Adrenal gland (tissue), 12 donors: Measurements from ENCODE around the gene TLNRD1. TPM values are rescaled to one million over a fixed set of nuclear protein-coding genes. Genes with fewer than 3 reads are reported as not detected.

Experiments used
- DNase-seq, 7 donors: peaks; one replicate each; pipeline ENCODE4 v3.0.0-alpha.2; 2019 to 2020
- H3K27ac ChIP-seq, 5 donors: fragments of 200-600 bp; sonication (generic) in 4 of 5; 1 replicate in 3 of 5; 2 replicates in 2 of 5; pipeline versions ENCODE4 v1.5.1 to v1.8.0; 2016 to 2020; ENCODE audit warnings: mild to moderate bottlenecking in 1 of 5
- H3K27me3 ChIP-seq: fragments of 200-600 bp; 2 replicates; pipeline ENCODE4 v1.8.0; 2021
- H3K36me3 ChIP-seq, 2 donors: fragments of 200-600 bp; replicated peaks in 1 of 2; 1 replicate in 1 of 2; 2 replicates in 1 of 2; pipeline versions ENCODE4 v1.5.1 to v1.8.0; 2018 to 2022
- H3K4me1 ChIP-seq, 2 donors: fragments of 200-600 bp; replicated peaks in 1 of 2; 1 replicate in 1 of 2; 2 replicates in 1 of 2; pipeline versions ENCODE4 v1.5.1 to v1.8.0; 2018 to 2021
- H3K4me3 ChIP-seq, 4 donors: fragments of 200-600 bp; sonication (generic) in 3 of 4; one replicate each; pipeline ENCODE4 v1.5.1; 2016 to 2018
- H3K9me3 ChIP-seq, 3 donors: fragments of 200-600 bp; sonication (generic) in 1 of 3; replicated peaks in 1 of 3; 1 replicate in 2 of 3; 2 replicates in 1 of 3; pipeline versions ENCODE4 v1.5.1 to v1.8.0; 2016 to 2021
- POLR2A ChIP-seq, 2 donors: fragments of 450-650 bp; IDR thresholded peaks; one replicate each; pipeline ENCODE4 v1.6.1; 2017; ENCODE audit warnings: antibody characterized with exemption in 2 of 2, mild to moderate bottlenecking in 2 of 2, moderate library complexity in 1 of 2
- WGBS, 4 donors: extraction: QIAGEN DNeasy Blood & Tissue Kit in 2 of 4; methylation state at CpG; one replicate each; pipeline versions ENCODE4 v1.1.5 to v1.1.7; 2013 to 2017; 5-methylcytosine and 5-hydroxymethylcytosine counted together
- intact Hi-C, 2 donors: fragments of 100-400 bp; cut with DNase I; formaldehyde crosslinking; loops; one replicate each; pipeline versions ENCODE4 v1.14.1 to v1.15.0; 2022 to 2023
- polyA plus RNA-seq, 3 donors: library from polyadenylated mRNA; stranded (reverse); fragments of 200-250 nt in 2 of 3; fragments of 350-450 nt in 1 of 3; fragmentation: Illumina TruSeq in 1 of 3; extraction: RNeasy Lipid Tissue Mini Kit (QIAGEN cat#74804) in 1 of 3; gene quantifications; one replicate each; pipeline ENCODE4 v1.2.3, GENCODE V29; 2013 to 2014
- total RNA-seq, 9 donors: library from RNA; depleted of rRNA in 4 of 9; stranded (reverse); fragments of >200 nt in 4 of 9; fragments of 120-200 nt in 1 of 9; fragmentation: NEBNext Ultra II Directional in 1 of 9; extraction: Animal tissue kit (Norgen Biotek cat#: 25700) in 1 of 9; gene quantifications; one replicate each; pipeline versions ENCODE4 v1.1.0 to v1.2.4, GENCODE V29; 2013 to 2023
- TF ChIP-seq, protein P1 (sequence below), 6 experiments: fragments of 450-650 bp in 4 of 6; fragments of 200-600 bp in 2 of 6; sonication (generic) in 1 of 6; IDR thresholded peaks; 1 replicate in 5 of 6; 2 replicates in 1 of 6; pipeline versions ENCODE4 v1.5.1 to v1.8.0; 2016 to 2021; ENCODE audit warnings: antibody characterized with exemption in 6 of 6, mild to moderate bottlenecking in 2 of 6, moderate library complexity in 1 of 6
- donor health status: healthy with polysubstance abuse.
- donor health status: Bipolar disorder and iron deficiency.
- donor health status: DM: yes; HTN: yes; CAD: no.
- donor health status: DM: no; HTN: no; CAD: no.
- donor health status: DM: no; HTN: no; CAD: no.
- donor health status: DM: yes; HTN: yes; CAD: no.

The TLNRD1 gene
- total and polyA plus RNA-seq, 12 donors = 4.3 to 30.8 (median 19.1) TPM

DNA sequence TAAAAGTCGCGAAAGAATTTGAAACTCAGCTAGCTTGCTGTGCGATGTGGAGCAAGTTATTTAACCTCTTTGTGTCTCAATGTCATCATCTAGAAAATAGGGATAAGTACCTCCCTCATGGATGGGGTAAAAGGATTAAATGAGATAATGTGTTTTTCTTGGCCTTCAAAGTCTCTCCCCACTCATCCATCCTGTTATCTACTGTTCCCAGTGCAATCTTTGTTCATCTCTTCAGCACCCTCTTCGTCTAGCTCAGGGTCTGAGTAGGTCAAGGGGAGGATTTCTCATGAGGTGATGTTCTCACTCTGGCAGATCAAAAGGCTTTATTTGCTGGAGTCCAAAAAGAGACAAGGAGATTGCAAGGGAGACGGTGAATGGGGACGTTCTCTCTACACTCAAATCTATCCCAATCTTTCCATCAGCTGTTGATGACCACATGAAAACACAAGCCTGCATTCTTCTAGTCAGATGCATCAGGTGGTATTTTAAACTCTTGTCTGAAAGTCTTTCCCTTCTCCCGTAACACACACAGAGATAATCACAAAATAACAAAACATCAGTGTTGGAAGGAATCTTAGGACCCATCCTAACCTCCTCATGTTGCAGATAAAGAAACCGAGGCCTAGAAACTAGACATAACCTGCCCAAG, 12.5 kb upstream of the TLNRD1 start:
- WGBS, 4 donors = 43 to 46% (median 45%) methylated on average over 8 of the region's 8 CpGs
- no peaks in the 10 kb centered on the region for H3K27me3 ChIP-seq

DNA sequence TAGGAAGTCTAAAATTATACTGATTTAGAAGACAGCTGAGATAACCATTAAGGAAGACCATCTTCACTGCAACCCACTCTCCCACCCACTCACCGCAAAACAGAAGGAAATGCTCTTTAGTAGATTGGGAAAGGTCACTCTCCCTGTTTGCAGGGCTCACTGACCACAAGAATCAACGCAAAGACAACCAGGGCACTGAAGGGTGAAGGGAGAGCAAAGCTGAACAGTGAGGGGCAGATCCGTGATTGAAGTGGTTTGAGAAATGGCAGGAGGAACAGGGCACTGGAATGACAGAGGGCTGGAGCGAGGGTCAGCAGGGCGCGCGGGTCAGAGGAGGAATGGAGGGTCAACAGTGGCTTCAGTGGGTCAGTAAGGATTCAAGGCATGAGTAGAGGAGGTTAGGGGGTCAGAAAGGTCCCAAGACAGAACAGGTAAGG, 11.6 kb upstream of the TLNRD1 start:
- H3K27me3 ChIP-seq = no peaks in the 10 kb centered on the region
- peak overlapping the region; percentile 50 to 94 (median 89) for H3K27ac ChIP-seq
- peaks cover 21 to 43% of the 10 kb centered on the region in 2 donors for H3K4me1 ChIP-seq
- intact Hi-C loops = no loop called here
- H3K4me3 ChIP-seq = peak overlapping the region; percentile 58 to 86 (median 74)
- no peaks in the 10 kb centered on the region for H3K9me3 ChIP-seq
- DNase-seq = no peak
- TF ChIP-seq, protein P1, sequence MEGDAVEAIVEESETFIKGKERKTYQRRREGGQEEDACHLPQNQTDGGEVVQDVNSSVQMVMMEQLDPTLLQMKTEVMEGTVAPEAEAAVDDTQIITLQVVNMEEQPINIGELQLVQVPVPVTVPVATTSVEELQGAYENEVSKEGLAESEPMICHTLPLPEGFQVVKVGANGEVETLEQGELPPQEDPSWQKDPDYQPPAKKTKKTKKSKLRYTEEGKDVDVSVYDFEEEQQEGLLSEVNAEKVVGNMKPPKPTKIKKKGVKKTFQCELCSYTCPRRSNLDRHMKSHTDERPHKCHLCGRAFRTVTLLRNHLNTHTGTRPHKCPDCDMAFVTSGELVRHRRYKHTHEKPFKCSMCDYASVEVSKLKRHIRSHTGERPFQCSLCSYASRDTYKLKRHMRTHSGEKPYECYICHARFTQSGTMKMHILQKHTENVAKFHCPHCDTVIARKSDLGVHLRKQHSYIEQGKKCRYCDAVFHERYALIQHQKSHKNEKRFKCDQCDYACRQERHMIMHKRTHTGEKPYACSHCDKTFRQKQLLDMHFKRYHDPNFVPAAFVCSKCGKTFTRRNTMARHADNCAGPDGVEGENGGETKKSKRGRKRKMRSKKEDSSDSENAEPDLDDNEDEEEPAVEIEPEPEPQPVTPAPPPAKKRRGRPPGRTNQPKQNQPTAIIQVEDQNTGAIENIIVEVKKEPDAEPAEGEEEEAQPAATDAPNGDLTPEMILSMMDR (IDR thresholded peaks at IDR 0.05) = no peak
- no peak for TF ChIP-seq POLR2A (IDR thresholded peaks at IDR 0.05)
- 0 to 1% (median 1%) methylated on average over 7 of the region's 7 CpGs for WGBS, 4 donors
- H3K36me3 ChIP-seq = no peaks in the 10 kb centered on the region

More for the DNA sequence above, 12.5 kb upstream of the TLNRD1 start:
- Histone ChIP-seq H3K27ac (peak overlapping the region in 1 of 5 donors; percentile 94), H3K9me3 (no peaks in the 10 kb centered on the region), H3K36me3 (no peaks in the 10 kb centered on the region), H3K4me3 (peak overlapping the region in 1 of 4 donors; percentile 80), H3K4me1 (peaks cover 21 to 46% of the 10 kb centered on the region in 2 donors)
- intact Hi-C loops = no loop called here
- DNase-seq = no peak
- TF ChIP-seq, protein P1 (IDR thresholded peaks at IDR 0.05) = no peak
- no peak for TF ChIP-seq POLR2A (IDR thresholded peaks at IDR 0.05)

GRCh38 chr15:80989518-80990478, 10.9 kb upstream of the TLNRD1 start, which contains the start of gene MESD:
MESD (minus strand) TSS chr15:80989819; CDS start chr15:80989791, 28 bp downstream.
- intact Hi-C loops = loop anchor here (10.0 kb wide), 2 partner anchors 115 to 325 kb away; no protein-coding TSS in a partner anchor
- TF ChIP-seq, protein P1 (IDR thresholded peaks at IDR 0.05) = no peak
- TF ChIP-seq POLR2A (IDR thresholded peaks at IDR 0.05) = peak; percentile 77 to 95
- peak within 1 kb of the TSS; percentile 86 to 94 (median 89) for H3K27ac ChIP-seq
- DNase-seq = peak; percentile 97 to 99 (median 98)
- WGBS, 4 donors = 0% methylated on average over 13 to 63 of the region's 63 CpGs
- no peaks in the 10 kb centered on the region for H3K9me3 ChIP-seq
- peak within 1 kb of the TSS; percentile 58 to 86 (median 74) for H3K4me3 ChIP-seq
- H3K36me3 ChIP-seq = no peaks in the 10 kb centered on the region
- H3K4me1 ChIP-seq = peaks cover 21 to 36% of the 10 kb centered on the region in 2 donors
- no peaks in the 10 kb centered on the region for H3K27me3 ChIP-seq

DNA sequence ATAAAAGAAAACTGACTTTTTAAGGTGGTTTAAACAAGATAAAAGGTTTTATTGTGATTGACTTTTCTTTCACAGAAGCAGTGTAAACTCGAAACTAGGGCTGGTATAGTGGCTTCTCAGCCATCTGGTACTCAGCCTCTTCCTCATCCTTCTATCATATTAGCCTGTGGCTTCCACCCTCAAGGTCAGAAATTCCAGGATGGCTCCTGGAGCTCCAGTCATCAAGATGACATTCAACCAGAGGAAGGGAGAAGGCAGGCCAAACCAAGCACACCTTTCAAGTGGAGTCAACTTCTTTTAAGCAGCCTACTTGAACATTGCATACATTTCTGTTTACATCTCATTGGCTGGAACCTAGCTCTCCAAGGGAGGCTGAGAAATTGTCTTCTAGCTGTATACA, 9.8 kb upstream of the TLNRD1 start:
- no peaks in the 10 kb centered on the region for H3K27me3 ChIP-seq
- TF ChIP-seq POLR2A (IDR thresholded peaks at IDR 0.05) = no peak
- TF ChIP-seq, protein P1 (IDR thresholded peaks at IDR 0.05) = no peak
- no peaks in the 10 kb centered on the region for H3K36me3 ChIP-seq
- H3K27ac ChIP-seq = peak overlapping the region in 2 of 5 donors; percentile 35 to 89
- intact Hi-C loops = loop anchor here (10.0 kb wide), 2 partner anchors 114 to 324 kb away; no protein-coding TSS in a partner anchor
- no peaks in the 10 kb centered on the region for H3K9me3 ChIP-seq
- peaks cover 21 to 29% of the 10 kb centered on the region in 2 donors for H3K4me1 ChIP-seq
- H3K4me3 ChIP-seq = no peak overlapping the region
- 73 to 92% (median 87%) methylated on average over 1 of the region's 1 CpG for WGBS, 4 donors
- DNase-seq = no peak
